Astrocyte of the spinal cord (primary cell): ENCODE data around the gene SLC7A7.
"Not testable (repeated sequence)": the region's sequence is repeated elsewhere in the genome, so short reads cannot be mapped to it uniquely, and the experiment has no call there.

Experiments
- DNase-seq: peaks from one replicate; pipeline ENCODE4 v3.0.0; 2011; ENCODE audit warnings: low read depth, low spot score
- H3K4me3 ChIP-seq: 2 replicates; pipeline ENCODE4 v1.5.1; 2011; ENCODE audit warnings: low read depth, mild to moderate bottlenecking, low read length, moderate library complexity
- CTCF ChIP-seq: IDR thresholded peaks from 2 replicates; pipeline ENCODE4 v1.5.1; 2012; ENCODE audit warnings: low read depth, mild to moderate bottlenecking, low read length, inconsistent platforms
- in situ Hi-C: cut with HindIII; loops from 2 replicates; pipeline ENCODE4 v1.10.0; 2017; ENCODE audit warnings: low sequenced_read_pairs

Gene SLC7A7

GRCh38 chr14:22814373-22814772 lies 862 bp downstream of the SLC7A7 start:
- in situ Hi-C loops = no loop called here
- DNase-seq = no peak
- no peak for TF ChIP-seq CTCF
- H3K4me3 ChIP-seq = no peak overlapping the region

DNA sequence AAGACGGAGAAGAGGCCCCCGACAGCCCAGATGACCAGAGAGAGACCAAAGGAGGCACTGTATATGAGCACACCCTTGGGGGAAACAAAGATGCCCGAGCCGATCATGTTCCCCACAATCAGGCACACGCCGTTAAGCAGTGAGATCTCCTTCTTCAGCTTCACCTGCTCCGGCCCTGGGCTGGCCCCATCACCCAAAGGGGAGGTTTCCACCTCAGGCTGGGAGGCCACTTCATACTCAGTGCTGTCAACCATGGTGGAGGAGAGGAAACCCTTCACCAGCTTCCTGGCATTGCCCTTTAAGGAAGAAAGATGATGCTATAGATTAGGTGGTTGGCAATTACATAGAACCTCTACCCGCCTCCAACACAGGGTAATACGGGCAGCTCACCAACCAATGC lies 2.1 kb downstream of the SLC7A7 start:
- in situ Hi-C loops = no loop called here

GRCh38 chr14:22812744-22813143 lies 2.5 kb downstream of the SLC7A7 start:
- DNase-seq = no peak
- H3K4me3 ChIP-seq = no peak overlapping the region
- TF ChIP-seq CTCF = no peak
- in situ Hi-C loops = no loop called here

More for the DNA sequence above, 2.1 kb downstream of the SLC7A7 start:
- H3K4me3 ChIP-seq = no peak overlapping the region
- no peak for TF ChIP-seq CTCF
- DNase-seq = no peak

- in situ Hi-C loops = no loop called here
- TF ChIP-seq CTCF = no peak
- no peak overlapping the region for H3K4me3 ChIP-seq
- DNase-seq = no peak
Measured at GRCh38 chr14:22811722-22812121, 3.5 kb downstream of the SLC7A7 start.

GRCh38 chr14:22808388-22809209 lies 6.6 kb downstream of the SLC7A7 start:
- no peak for DNase-seq
- in situ Hi-C loops = no loop called here
- H3K4me3 ChIP-seq = no peak overlapping the region
- no peak for TF ChIP-seq CTCF

DNA sequence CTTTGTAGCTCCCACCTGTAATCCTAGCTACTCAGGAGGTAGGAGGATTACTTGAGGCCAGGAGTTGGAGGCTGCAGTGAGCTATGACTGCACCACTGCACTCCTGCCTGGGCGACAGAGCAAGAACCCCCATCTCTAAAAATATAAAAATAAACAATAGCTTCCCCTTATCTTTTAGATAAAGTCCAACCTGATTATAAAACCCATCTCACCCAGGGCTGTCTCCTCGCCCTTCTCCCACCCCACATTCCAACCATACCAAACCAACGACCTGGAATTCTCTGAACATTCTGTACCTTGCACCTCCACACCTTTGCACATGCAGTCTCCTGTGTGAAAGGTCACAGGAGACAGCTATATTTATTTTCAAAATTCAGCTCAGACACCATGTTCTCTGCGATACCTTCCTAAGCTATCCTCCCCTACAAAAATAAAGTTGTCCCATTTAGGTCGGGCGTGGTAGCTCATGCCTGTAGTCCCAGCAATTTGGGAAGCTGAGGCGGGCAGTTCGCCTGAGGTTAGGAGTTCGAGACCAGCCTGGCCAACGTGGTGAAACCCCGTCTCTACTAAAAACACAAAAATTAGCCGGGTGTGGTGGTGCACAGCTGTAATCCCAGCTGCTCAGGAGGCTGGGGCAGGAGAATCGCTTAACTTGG lies 7.7 kb downstream of the SLC7A7 start:
- in situ Hi-C loops = no loop called here
- no peak for DNase-seq
- H3K4me3 ChIP-seq = no peak overlapping the region
- TF ChIP-seq CTCF = no peak

DNA sequence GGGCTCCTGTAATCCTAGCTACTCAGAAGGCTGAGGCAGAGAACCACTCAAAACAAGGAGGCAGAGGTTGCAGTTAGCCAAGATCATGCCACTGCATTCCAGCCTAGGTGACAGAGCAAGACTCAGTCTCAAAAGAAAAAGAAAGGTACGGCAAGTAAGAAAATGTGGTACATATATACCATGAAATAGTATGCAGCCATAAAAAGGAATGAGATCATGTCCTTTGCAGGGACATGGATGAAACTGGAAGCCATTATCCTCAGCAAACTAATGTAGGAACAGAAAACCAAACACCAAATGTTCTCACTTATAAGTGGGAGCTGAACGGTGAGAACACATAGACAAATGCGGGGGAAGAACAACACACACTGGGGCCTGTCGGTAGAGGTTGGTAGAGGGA lies 10.0 kb downstream of the SLC7A7 start:
- in situ Hi-C loops, H3K4me3 ChIP-seq, DNase-seq: not testable (repeated sequence)
